ENCODE measurements around the gene CYP4F22.

CYP4F22 gene

DNA sequence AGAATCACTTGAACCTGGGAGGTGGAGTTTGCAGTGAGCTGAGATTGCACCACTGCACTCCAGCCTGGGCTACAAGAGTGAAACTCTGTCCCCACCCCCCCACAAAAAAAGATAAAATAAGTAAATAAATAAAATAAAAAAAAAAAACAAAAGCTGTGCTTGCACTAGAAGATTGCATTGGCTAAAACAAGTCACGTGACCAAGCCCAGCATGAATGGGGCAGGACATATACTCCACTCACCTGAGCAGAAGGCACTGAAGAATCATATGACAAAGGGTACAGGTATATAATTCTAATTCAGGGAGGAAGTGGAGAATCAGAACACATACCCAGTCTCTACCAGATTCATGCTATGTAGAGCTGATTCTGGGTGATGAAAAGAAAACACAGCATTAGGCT, 36.6 kb downstream of the CYP4F22 start:
- no peak overlapping the region for H3K27ac ChIP-seq (ENCODE audit: low read depth, low read length, poor library complexity, severe bottlenecking)
- no peaks in the 10 kb centered on the region for H3K79me2 ChIP-seq (ENCODE audit: insufficient read depth, low read length)
- no peak overlapping the region for H2AFZ ChIP-seq (ENCODE audit: low read length)
- H3K27me3 ChIP-seq (ENCODE audit: insufficient read depth, low read length) = no peaks in the 10 kb centered on the region
- no peaks in the 10 kb centered on the region for H3K9me3 ChIP-seq (ENCODE audit: low read length)
- H3K4me1 ChIP-seq (ENCODE audit: insufficient read depth, low read length, severe bottlenecking) = no peaks in the 10 kb centered on the region
- H3K9ac ChIP-seq (ENCODE audit: low read length) = no peak overlapping the region
- H3K9me2 ChIP-seq (ENCODE audit: low read depth, low read length) = no peaks in the 10 kb centered on the region
- H3K4me2 ChIP-seq (ENCODE audit: low read length) = no peak overlapping the region
- H4K20me1 ChIP-seq (ENCODE audit: insufficient read depth, low read length) = no peaks in the 10 kb centered on the region
- H3K36me3 ChIP-seq (ENCODE audit: insufficient read depth, low read length) = no peaks in the 10 kb centered on the region
- no peaks in the 10 kb centered on the region for H3F3A ChIP-seq (ENCODE audit: insufficient read depth, low read length)
- no peak for TF ChIP-seq EZH2 (IDR thresholded peaks at IDR 0.05; ENCODE audit: borderline replicate concordance, low read length)
- TF ChIP-seq, protein P1, sequence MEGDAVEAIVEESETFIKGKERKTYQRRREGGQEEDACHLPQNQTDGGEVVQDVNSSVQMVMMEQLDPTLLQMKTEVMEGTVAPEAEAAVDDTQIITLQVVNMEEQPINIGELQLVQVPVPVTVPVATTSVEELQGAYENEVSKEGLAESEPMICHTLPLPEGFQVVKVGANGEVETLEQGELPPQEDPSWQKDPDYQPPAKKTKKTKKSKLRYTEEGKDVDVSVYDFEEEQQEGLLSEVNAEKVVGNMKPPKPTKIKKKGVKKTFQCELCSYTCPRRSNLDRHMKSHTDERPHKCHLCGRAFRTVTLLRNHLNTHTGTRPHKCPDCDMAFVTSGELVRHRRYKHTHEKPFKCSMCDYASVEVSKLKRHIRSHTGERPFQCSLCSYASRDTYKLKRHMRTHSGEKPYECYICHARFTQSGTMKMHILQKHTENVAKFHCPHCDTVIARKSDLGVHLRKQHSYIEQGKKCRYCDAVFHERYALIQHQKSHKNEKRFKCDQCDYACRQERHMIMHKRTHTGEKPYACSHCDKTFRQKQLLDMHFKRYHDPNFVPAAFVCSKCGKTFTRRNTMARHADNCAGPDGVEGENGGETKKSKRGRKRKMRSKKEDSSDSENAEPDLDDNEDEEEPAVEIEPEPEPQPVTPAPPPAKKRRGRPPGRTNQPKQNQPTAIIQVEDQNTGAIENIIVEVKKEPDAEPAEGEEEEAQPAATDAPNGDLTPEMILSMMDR (IDR thresholded peaks at IDR 0.05; ENCODE audit: low read length) = no peak
- no peak overlapping the region for H3K4me3 ChIP-seq (ENCODE audit: low read depth, low read length, poor library complexity, severe bottlenecking)

GRCh38 chr19:15548648-15549047, 40.3 kb downstream of the CYP4F22 start:
- H3K36me3 ChIP-seq (ENCODE audit: insufficient read depth, low read length) = no peaks in the 10 kb centered on the region
- no peak overlapping the region for H3K4me2 ChIP-seq (ENCODE audit: low read length)
- no peak overlapping the region for H3K4me3 ChIP-seq (ENCODE audit: low read depth, low read length, poor library complexity, severe bottlenecking)
- H3K9me2 ChIP-seq (ENCODE audit: low read depth, low read length) = no peaks in the 10 kb centered on the region
- no peaks in the 10 kb centered on the region for H3K79me2 ChIP-seq (ENCODE audit: insufficient read depth, low read length)
- no peaks in the 10 kb centered on the region for H3F3A ChIP-seq (ENCODE audit: insufficient read depth, low read length)
- H3K9me3 ChIP-seq (ENCODE audit: low read length) = no peaks in the 10 kb centered on the region
- H3K27ac ChIP-seq (ENCODE audit: low read depth, low read length, poor library complexity, severe bottlenecking) = no peak overlapping the region
- TF ChIP-seq EZH2 (IDR thresholded peaks at IDR 0.05; ENCODE audit: borderline replicate concordance, low read length) = no peak
- TF ChIP-seq, protein P1 (IDR thresholded peaks at IDR 0.05; ENCODE audit: low read length) = no peak
- H3K9ac ChIP-seq (ENCODE audit: low read length) = no peak overlapping the region
- no peaks in the 10 kb centered on the region for H3K4me1 ChIP-seq (ENCODE audit: insufficient read depth, low read length, severe bottlenecking)
- no peaks in the 10 kb centered on the region for H4K20me1 ChIP-seq (ENCODE audit: insufficient read depth, low read length)
- no peak overlapping the region for H2AFZ ChIP-seq (ENCODE audit: low read length)
- no peaks in the 10 kb centered on the region for H3K27me3 ChIP-seq (ENCODE audit: insufficient read depth, low read length)

DNA sequence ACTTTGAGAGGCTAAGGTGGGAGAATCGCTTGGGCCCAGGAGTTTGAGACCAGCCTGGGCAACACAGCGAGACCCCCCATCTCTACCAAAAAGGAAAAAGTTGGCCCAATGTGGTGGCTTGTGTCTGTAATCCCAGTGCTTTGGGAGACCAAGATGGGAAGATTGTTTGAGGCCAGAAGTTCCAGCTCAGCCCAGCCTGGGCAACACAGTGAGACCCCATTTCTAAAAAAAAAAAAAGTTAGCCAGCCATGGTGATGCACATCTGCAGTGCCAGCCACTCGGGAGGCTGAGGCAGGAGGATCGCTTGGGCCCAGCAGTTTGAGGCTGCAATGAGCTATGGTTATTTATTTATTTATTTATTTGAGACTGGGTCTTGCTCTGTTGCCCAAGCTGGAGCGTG, 41.3 kb downstream of the CYP4F22 start:
- Histone ChIP-seq H3F3A (ENCODE audit: insufficient read depth, low read length) (no peaks in the 10 kb centered on the region), H3K9me2 (ENCODE audit: low read depth, low read length) (no peaks in the 10 kb centered on the region), H3K27me3 (ENCODE audit: insufficient read depth, low read length) (no peaks in the 10 kb centered on the region), H4K20me1 (ENCODE audit: insufficient read depth, low read length) (no peaks in the 10 kb centered on the region), H3K4me3 (ENCODE audit: low read depth, low read length, poor library complexity, severe bottlenecking) (no peak overlapping the region), H3K36me3 (ENCODE audit: insufficient read depth, low read length) (no peaks in the 10 kb centered on the region), H3K27ac (ENCODE audit: low read depth, low read length, poor library complexity, severe bottlenecking) (no peak overlapping the region), H3K79me2 (ENCODE audit: insufficient read depth, low read length) (no peaks in the 10 kb centered on the region), H2AFZ (ENCODE audit: low read length) (no peak overlapping the region), H3K4me2 (ENCODE audit: low read length) (no peak overlapping the region), H3K9ac (ENCODE audit: low read length) (no peak overlapping the region), H3K4me1 (ENCODE audit: insufficient read depth, low read length, severe bottlenecking) (no peaks in the 10 kb centered on the region), H3K9me3 (ENCODE audit: low read length) (no peaks in the 10 kb centered on the region)
- TF ChIP-seq, protein P1 (IDR thresholded peaks at IDR 0.05; ENCODE audit: low read length) = no peak
- TF ChIP-seq EZH2 (IDR thresholded peaks at IDR 0.05; ENCODE audit: borderline replicate concordance, low read length) = no peak
